ENCODE results near the gene HJV. TPM values are rescaled to one million over a fixed set of nuclear protein-coding genes. Genes with fewer than 3 reads are reported as not detected.
"Not testable (repeated sequence)": the region's sequence is repeated elsewhere in the genome, so short reads cannot be mapped to it uniquely, and the experiment has no call there.

Gene HJV
- total and polyA plus RNA-seq, 2 donors, result 0.38 to 0.62 TPM

GRCh38 chr1:146046664-146047063, 25.1 kb upstream of the HJV start:
- 98% methylated on average over 1 of the region's 1 CpG for WGBS

GRCh38 chr1:146039844-146040194, 18.3 kb upstream of the HJV start:
- Histone ChIP-seq H3K4me3 (ENCODE audit: low read length in 2 of 2) (no peak overlapping the region), H3K27me3 (ENCODE audit: control insufficient read depth in 2 of 2, insufficient read depth in 1 of 2, low read length in 1 of 2) (peaks cover 0 to 27% of the 10 kb centered on the region in 2 donors), H3K36me3 (ENCODE audit: control insufficient read depth in 2 of 2, insufficient read depth in 2 of 2, low read length in 1 of 2) (no peaks in the 10 kb centered on the region), H3K4me1 (ENCODE audit: control insufficient read depth in 2 of 2, insufficient read depth in 2 of 2, low read length in 2 of 2) (peaks cover 3 to 24% of the 10 kb centered on the region in 2 donors), H3K27ac (ENCODE audit: low read depth in 1 of 2, low read length in 1 of 2) (no peak overlapping the region), H3K9me3 (ENCODE audit: control insufficient read depth in 2 of 2, insufficient read depth in 1 of 2, low read length in 1 of 2) (no peaks in the 10 kb centered on the region)
- no peak for DNase-seq (ENCODE audit: low read depth in 6 of 9, low spot score in 9 of 9)
- 80% methylated on average over 9 of the region's 9 CpGs for WGBS

More at GRCh38 chr1:146046664-146047063, 25.1 kb upstream of the HJV start:
- no peak overlapping the region for H3K27ac ChIP-seq (ENCODE audit: low read depth in 1 of 2, low read length in 1 of 2)
- no peak for DNase-seq (ENCODE audit: low read depth in 6 of 9, low spot score in 9 of 9)
- H3K36me3 ChIP-seq (ENCODE audit: control insufficient read depth in 2 of 2, insufficient read depth in 2 of 2, low read length in 1 of 2), result no peaks in the 10 kb centered on the region
- H3K27me3 ChIP-seq (ENCODE audit: control insufficient read depth in 2 of 2, insufficient read depth in 1 of 2, low read length in 1 of 2), result no peaks in the 10 kb centered on the region
- no peak overlapping the region for H3K4me3 ChIP-seq (ENCODE audit: low read length in 2 of 2)
- peaks cover 0 to 3% of the 10 kb centered on the region in 2 donors for H3K4me1 ChIP-seq (ENCODE audit: control insufficient read depth in 2 of 2, insufficient read depth in 2 of 2, low read length in 2 of 2)
- no peaks in the 10 kb centered on the region for H3K9me3 ChIP-seq (ENCODE audit: control insufficient read depth in 2 of 2, insufficient read depth in 1 of 2, low read length in 1 of 2)

GRCh38 chr1:146036965-146037646, 15.6 kb upstream of the HJV start:
- Histone ChIP-seq H3K4me1 (ENCODE audit: control insufficient read depth in 2 of 2, insufficient read depth in 2 of 2, low read length in 2 of 2) (peaks cover 3 to 24% of the 10 kb centered on the region in 2 donors), H3K4me3 (ENCODE audit: low read length in 2 of 2) (peak overlapping the region; percentile 77 to 95), H3K27ac (ENCODE audit: low read depth in 1 of 2, low read length in 1 of 2) (peak overlapping the region; percentile 91 to 96), H3K36me3 (ENCODE audit: control insufficient read depth in 2 of 2, insufficient read depth in 2 of 2, low read length in 1 of 2) (no peaks in the 10 kb centered on the region), H3K27me3 (ENCODE audit: control insufficient read depth in 2 of 2, insufficient read depth in 1 of 2, low read length in 1 of 2) (peaks cover 0 to 27% of the 10 kb centered on the region in 2 donors), H3K9me3 (ENCODE audit: control insufficient read depth in 2 of 2, insufficient read depth in 1 of 2, low read length in 1 of 2) (no peaks in the 10 kb centered on the region)
- WGBS, result under 1% methylated on average over 21 of the region's 21 CpGs
- DNase-seq (ENCODE audit: low read depth in 6 of 9, low spot score in 9 of 9), result peak in 8 of 9 donors; percentile 60 to 91 (median 80)

DNA sequence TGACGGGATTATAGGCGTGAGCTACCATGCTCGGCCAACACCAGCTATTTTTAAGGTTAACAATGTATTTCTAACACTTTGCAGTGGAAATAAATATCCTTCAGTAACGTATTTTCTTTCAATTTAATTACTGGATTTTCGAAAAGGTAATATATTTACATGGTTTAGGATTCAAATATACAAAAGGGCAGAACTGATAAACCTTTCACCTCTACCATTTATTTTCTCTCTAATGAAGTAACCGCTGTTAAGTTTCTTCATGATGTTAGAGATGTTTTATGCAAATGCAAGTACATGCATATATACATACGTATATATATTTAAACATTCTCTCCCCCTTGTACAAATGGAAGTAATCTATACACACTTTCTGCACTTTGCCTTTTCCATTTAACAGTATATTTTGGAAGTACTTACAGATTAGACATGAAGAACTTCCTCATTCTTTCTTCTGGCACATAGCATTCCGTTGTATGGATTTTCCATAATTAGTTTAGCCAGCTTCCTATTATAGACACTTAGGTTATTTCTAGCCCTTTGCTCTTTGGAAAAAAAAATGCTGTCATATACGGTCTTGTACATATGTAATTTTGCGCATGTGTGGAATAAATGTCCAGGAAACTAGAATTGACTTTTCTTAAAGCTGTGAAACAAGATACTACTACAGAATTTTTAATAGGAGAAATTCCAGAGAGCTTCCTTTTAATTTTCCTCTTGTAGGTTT, 14.9 kb upstream of the HJV start:
- peaks cover 0 to 27% of the 10 kb centered on the region in 2 donors for H3K27me3 ChIP-seq (ENCODE audit: control insufficient read depth in 2 of 2, insufficient read depth in 1 of 2, low read length in 1 of 2)
- peak overlapping the region in 1 of 2 donors; percentile 95 for H3K4me3 ChIP-seq (ENCODE audit: low read length in 2 of 2)
- no peaks in the 10 kb centered on the region for H3K9me3 ChIP-seq (ENCODE audit: control insufficient read depth in 2 of 2, insufficient read depth in 1 of 2, low read length in 1 of 2)
- peak in 2 of 9 donors; percentile 30 to 46 for DNase-seq (ENCODE audit: low read depth in 6 of 9, low spot score in 9 of 9)
- 5% methylated on average over 10 of the region's 10 CpGs for WGBS
- H3K27ac ChIP-seq (ENCODE audit: low read depth in 1 of 2, low read length in 1 of 2), result peak overlapping the region in 1 of 2 donors; percentile 22
- H3K4me1 ChIP-seq (ENCODE audit: control insufficient read depth in 2 of 2, insufficient read depth in 2 of 2, low read length in 2 of 2), result peaks cover 3 to 24% of the 10 kb centered on the region in 2 donors
- H3K36me3 ChIP-seq (ENCODE audit: control insufficient read depth in 2 of 2, insufficient read depth in 2 of 2, low read length in 1 of 2), result no peaks in the 10 kb centered on the region

DNA sequence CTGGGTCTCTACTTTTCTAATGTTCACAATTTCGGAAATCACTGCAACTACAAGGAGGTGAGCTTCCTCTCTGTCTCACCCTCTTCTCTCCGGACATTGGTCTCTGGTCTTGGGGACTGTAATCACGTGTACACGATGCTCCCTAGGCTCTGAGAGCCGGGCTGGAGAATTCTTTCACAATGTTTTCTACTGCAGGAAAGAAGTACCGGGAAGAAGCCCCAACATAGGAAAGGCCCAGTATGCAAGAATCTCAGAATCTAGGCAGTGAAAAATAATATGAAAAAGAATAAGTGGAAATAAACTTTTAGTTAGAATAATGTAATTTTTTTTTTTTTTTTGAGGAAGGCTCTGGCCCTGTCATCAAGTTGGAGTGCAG, 13.5 kb upstream of the HJV start:
- WGBS, result 48% methylated on average over 6 of the region's 6 CpGs
- peaks cover 0 to 21% of the 10 kb centered on the region in 2 donors for H3K27me3 ChIP-seq (ENCODE audit: control insufficient read depth in 2 of 2, insufficient read depth in 1 of 2, low read length in 1 of 2)
- peaks cover 3 to 24% of the 10 kb centered on the region in 2 donors for H3K4me1 ChIP-seq (ENCODE audit: control insufficient read depth in 2 of 2, insufficient read depth in 2 of 2, low read length in 2 of 2)
- no peak for DNase-seq (ENCODE audit: low read depth in 6 of 9, low spot score in 9 of 9)
- no peaks in the 10 kb centered on the region for H3K36me3 ChIP-seq (ENCODE audit: control insufficient read depth in 2 of 2, insufficient read depth in 2 of 2, low read length in 1 of 2)
- peak overlapping the region in 1 of 2 donors; percentile 36 for H3K4me3 ChIP-seq (ENCODE audit: low read length in 2 of 2)
- no peaks in the 10 kb centered on the region for H3K9me3 ChIP-seq (ENCODE audit: control insufficient read depth in 2 of 2, insufficient read depth in 1 of 2, low read length in 1 of 2)
- H3K27ac ChIP-seq (ENCODE audit: low read depth in 1 of 2, low read length in 1 of 2), result no peak overlapping the region

DNA sequence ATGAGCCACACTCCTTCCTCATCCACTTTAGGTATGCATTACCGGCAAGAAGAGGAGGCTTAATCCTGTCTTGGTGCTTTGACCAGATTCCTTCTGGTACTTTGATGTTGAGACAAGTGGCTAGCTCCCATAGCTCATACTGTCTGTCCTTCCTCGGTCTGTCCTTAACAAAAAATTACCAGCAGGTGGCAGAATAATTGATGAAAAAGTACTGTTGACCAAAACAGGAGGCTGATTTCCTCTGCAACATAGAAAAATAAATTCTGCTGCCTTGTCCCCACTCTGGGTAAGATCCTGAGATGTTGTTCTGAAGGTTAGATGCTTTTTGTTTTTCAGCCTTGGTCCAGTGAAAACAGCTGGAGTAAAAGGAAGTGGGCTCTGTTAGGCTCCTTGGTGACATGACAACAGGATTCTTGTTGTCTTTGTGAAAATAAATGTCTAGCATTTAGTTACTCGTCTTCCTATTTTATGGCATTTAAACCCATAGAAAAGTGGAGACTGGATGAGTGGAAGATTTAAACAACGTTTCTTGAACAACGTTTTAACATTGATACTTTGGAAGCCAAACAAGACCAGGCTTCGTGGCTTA, 11.2 kb upstream of the HJV start:
- peaks cover 0 to 2% of the 10 kb centered on the region in 2 donors for H3K27me3 ChIP-seq (ENCODE audit: control insufficient read depth in 2 of 2, insufficient read depth in 1 of 2, low read length in 1 of 2)
- no peaks in the 10 kb centered on the region for H3K36me3 ChIP-seq (ENCODE audit: control insufficient read depth in 2 of 2, insufficient read depth in 2 of 2, low read length in 1 of 2)
- H3K4me3 ChIP-seq (ENCODE audit: low read length in 2 of 2), result no peak overlapping the region
- H3K4me1 ChIP-seq (ENCODE audit: control insufficient read depth in 2 of 2, insufficient read depth in 2 of 2, low read length in 2 of 2), result peaks cover 0 to 12% of the 10 kb centered on the region in 2 donors
- no peaks in the 10 kb centered on the region for H3K9me3 ChIP-seq (ENCODE audit: control insufficient read depth in 2 of 2, insufficient read depth in 1 of 2, low read length in 1 of 2)
- H3K27ac ChIP-seq (ENCODE audit: low read depth in 1 of 2, low read length in 1 of 2), result no peak overlapping the region
- peak in 1 of 9 donors; percentile 59 for DNase-seq (ENCODE audit: low read depth in 6 of 9, low spot score in 9 of 9)
- 65% methylated on average over 6 of the region's 6 CpGs for WGBS

DNA sequence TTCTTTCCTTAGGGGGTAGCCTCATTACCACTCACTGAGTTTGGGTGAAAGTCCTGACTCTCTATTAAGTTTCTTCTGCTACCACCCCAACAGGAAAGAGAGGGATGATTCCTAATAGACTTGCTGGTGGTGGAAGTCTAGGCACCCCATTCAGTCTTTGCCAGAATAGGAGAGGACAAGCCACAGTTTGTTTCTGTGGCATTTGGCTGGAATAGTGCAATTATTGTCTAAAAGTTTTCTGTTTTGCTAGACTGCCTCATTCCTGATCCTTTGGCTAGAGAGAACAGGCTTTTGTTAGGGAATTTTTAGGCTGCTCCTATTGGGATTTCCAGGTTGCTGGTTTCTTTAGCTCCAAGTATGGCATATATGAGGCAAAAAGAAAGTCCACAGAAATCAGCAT, 9.9 kb upstream of the HJV start:
- peaks cover 0 to 9% of the 10 kb centered on the region in 2 donors for H3K4me1 ChIP-seq (ENCODE audit: control insufficient read depth in 2 of 2, insufficient read depth in 2 of 2, low read length in 2 of 2)
- H3K4me3 ChIP-seq (ENCODE audit: low read length in 2 of 2), result no peak overlapping the region
- no peaks in the 10 kb centered on the region for H3K36me3 ChIP-seq (ENCODE audit: control insufficient read depth in 2 of 2, insufficient read depth in 2 of 2, low read length in 1 of 2)
- H3K27me3 ChIP-seq (ENCODE audit: control insufficient read depth in 2 of 2, insufficient read depth in 1 of 2, low read length in 1 of 2), result no peaks in the 10 kb centered on the region
- no peak overlapping the region for H3K27ac ChIP-seq (ENCODE audit: low read depth in 1 of 2, low read length in 1 of 2)
- DNase-seq (ENCODE audit: low read depth in 6 of 9, low spot score in 9 of 9), result no peak
- H3K9me3 ChIP-seq (ENCODE audit: control insufficient read depth in 2 of 2, insufficient read depth in 1 of 2, low read length in 1 of 2), result no peaks in the 10 kb centered on the region

DNA sequence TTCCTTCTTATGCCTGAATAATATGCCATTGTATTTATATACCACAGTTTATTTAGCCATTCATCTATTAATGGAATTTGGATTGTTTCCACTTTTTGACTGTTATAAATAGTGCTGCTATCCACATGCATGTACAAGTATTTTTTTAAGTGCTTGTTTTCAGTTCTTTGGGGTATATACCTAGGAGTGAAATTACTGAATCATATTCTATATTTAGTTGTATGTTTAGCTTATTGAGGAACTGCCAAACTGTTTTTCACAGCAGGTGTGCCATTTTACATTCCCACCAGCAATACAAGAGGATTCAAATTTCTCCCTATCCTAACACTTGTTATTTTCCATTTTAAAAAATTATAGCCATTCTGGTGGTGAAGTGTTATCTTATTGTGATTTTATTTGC, 7.6 kb upstream of the HJV start:
- Histone ChIP-seq H3K36me3 (ENCODE audit: control insufficient read depth in 2 of 2, insufficient read depth in 2 of 2, low read length in 1 of 2) (no peaks in the 10 kb centered on the region), H3K27ac (ENCODE audit: low read depth in 1 of 2, low read length in 1 of 2) (no peak overlapping the region), H3K9me3 (ENCODE audit: control insufficient read depth in 2 of 2, insufficient read depth in 1 of 2, low read length in 1 of 2) (no peaks in the 10 kb centered on the region), H3K4me3 (ENCODE audit: low read length in 2 of 2) (no peak overlapping the region), H3K27me3 (ENCODE audit: control insufficient read depth in 2 of 2, insufficient read depth in 1 of 2, low read length in 1 of 2) (peaks cover 0 to 2% of the 10 kb centered on the region in 2 donors), H3K4me1 (ENCODE audit: control insufficient read depth in 2 of 2, insufficient read depth in 2 of 2, low read length in 2 of 2) (no peaks in the 10 kb centered on the region)
- DNase-seq (ENCODE audit: low read depth in 6 of 9, low spot score in 9 of 9), result no peak

- H3K36me3 ChIP-seq (ENCODE audit: control insufficient read depth in 2 of 2, insufficient read depth in 2 of 2, low read length in 1 of 2); H3K4me1 ChIP-seq (ENCODE audit: control insufficient read depth in 2 of 2, insufficient read depth in 2 of 2, low read length in 2 of 2); H3K27ac ChIP-seq (ENCODE audit: low read depth in 1 of 2, low read length in 1 of 2); DNase-seq (ENCODE audit: low read depth in 6 of 9, low spot score in 9 of 9); H3K9me3 ChIP-seq (ENCODE audit: control insufficient read depth in 2 of 2, insufficient read depth in 1 of 2, low read length in 1 of 2); H3K4me3 ChIP-seq (ENCODE audit: low read length in 2 of 2): not testable (repeated sequence)
- 91% methylated on average over 1 of the region's 1 CpG for WGBS
- peaks cover 0 to 12% of the 10 kb centered on the region in 2 donors for H3K27me3 ChIP-seq (ENCODE audit: control insufficient read depth in 2 of 2, insufficient read depth in 1 of 2, low read length in 1 of 2)
Observed at GRCh38 chr1:146026650-146027049, 5.1 kb upstream of the HJV start.
